WTC11 (cell line): Measurements from ENCODE around the gene RAP1GAP. TPM values are rescaled to one million over a fixed set of nuclear protein-coding genes. Genes with fewer than 3 reads are reported as not detected.

ENCODE experiments used
- ATAC-seq: fragments of 200-7000 bp; cut with Tn5 transposase; 2 replicates; pipeline ENCODE4 v1.10.0; 2021; ENCODE audit warnings: mild to moderate bottlenecking, moderate library complexity
- CTCF ChIA-PET: fragments of 300-600 bp; sonication (Branson Sonifier 250); formaldehyde crosslinking; loops from one replicate; lab custom pipeline; 2021; ENCODE audit warnings: antibody characterized with exemption; lab: Charles Lee
- POLR2A ChIA-PET: fragments of 350-600 bp; sonication (Branson Sonifier 250); formaldehyde crosslinking; loops from one replicate; lab custom pipeline; 2021; ENCODE audit warnings: antibody characterized with exemption; lab: Charles Lee
- DNase-seq: peaks from one replicate; pipeline ENCODE4 v3.0.0; 2021; ENCODE audit warnings: low spot score
- H3K27ac Mint-ChIP-seq: 2 replicates; pipeline ENCODE4 v1.8.0; 2021; ENCODE audit warnings: mixed read lengths
- H3K27me3 Mint-ChIP-seq: 2 replicates; pipeline ENCODE4 v1.8.0; 2021; ENCODE audit warnings: low read depth, mild to moderate bottlenecking, moderate library complexity, mixed read lengths
- H3K36me3 Mint-ChIP-seq: 2 replicates; pipeline ENCODE4 v1.8.0; 2021; ENCODE audit warnings: mixed read lengths
- H3K4me1 Mint-ChIP-seq: 2 replicates; pipeline ENCODE4 v1.8.0; 2022; ENCODE audit warnings: mixed read lengths
- H3K4me3 Mint-ChIP-seq: 2 replicates; pipeline ENCODE4 v1.8.0; 2021; ENCODE audit warnings: mild to moderate bottlenecking, moderate library complexity, mixed read lengths
- H3K9me3 Mint-ChIP-seq: 2 replicates; pipeline ENCODE4 v1.8.0; 2021; ENCODE audit warnings: mixed read lengths
- CREB1 ChIP-seq: sonication (generic); formaldehyde crosslinking; IDR thresholded peaks from 2 replicates; pipeline ENCODE4 v1.8.0; 2023; ENCODE audit warnings: mild to moderate bottlenecking, missing genetic modification reagents
- FOXP1 ChIP-seq: sonication (generic); formaldehyde crosslinking; IDR thresholded peaks from 2 replicates; pipeline ENCODE4 v1.8.0; 2022; ENCODE audit warnings: missing genetic modification reagents, mild to moderate bottlenecking, moderate library complexity, borderline replicate concordance
- GABPB1 ChIP-seq: sonication (generic); formaldehyde crosslinking; IDR thresholded peaks from 2 replicates; pipeline ENCODE4 v1.8.1; 2023; ENCODE audit warnings: mild to moderate bottlenecking, missing genetic modification reagents
- GRHL2 ChIP-seq: fragments of 250-450 bp; sonication (Bioruptor Pico); IDR thresholded peaks from 2 replicates; pipeline ENCODE4 v1.8.0; 2022; ENCODE audit warnings: mild to moderate bottlenecking, moderate library complexity; ENCODE audit not compliant: insufficient replicate concordance, severe bottlenecking
- JUN ChIP-seq: sonication (generic); formaldehyde crosslinking; IDR thresholded peaks from 2 replicates; pipeline ENCODE4 v1.8.0; 2023; ENCODE audit warnings: mild to moderate bottlenecking, missing genetic modification reagents
- MYBL2 ChIP-seq: sonication (generic); formaldehyde crosslinking; IDR thresholded peaks from 2 replicates; pipeline ENCODE4 v1.8.1; 2023; ENCODE audit warnings: mild to moderate bottlenecking, moderate library complexity, missing genetic modification reagents
- OVOL2 ChIP-seq: fragments of 250-450 bp; sonication (Bioruptor Pico); IDR thresholded peaks from 2 replicates; pipeline ENCODE4 v1.9.0; 2021; ENCODE audit warnings: mild to moderate bottlenecking, borderline replicate concordance
- PRDM15 ChIP-seq: sonication (generic); formaldehyde crosslinking; IDR thresholded peaks from 2 replicates; pipeline ENCODE4 v1.8.0; 2022; ENCODE audit warnings: missing genetic modification reagents
- TEAD1 ChIP-seq: sonication (generic); formaldehyde crosslinking; IDR thresholded peaks from 2 replicates; pipeline ENCODE4 v1.8.0; 2022; ENCODE audit warnings: mild to moderate bottlenecking, missing genetic modification reagents
- ZNF263 ChIP-seq: sonication (generic); formaldehyde crosslinking; IDR thresholded peaks from 2 replicates; pipeline ENCODE4 v1.8.1; 2022; ENCODE audit warnings: low read depth, mild to moderate bottlenecking, moderate library complexity, missing genetic modification reagents
- ZNF317 ChIP-seq: sonication (generic); formaldehyde crosslinking; IDR thresholded peaks from 2 replicates; pipeline ENCODE4 v1.8.1; 2023; ENCODE audit warnings: low read depth, mild to moderate bottlenecking, moderate library complexity, missing genetic modification reagents, borderline replicate concordance
- ZNF396 ChIP-seq: fragments of 250-450 bp; sonication (Bioruptor Pico); IDR thresholded peaks from 2 replicates; pipeline ENCODE4 v1.8.0; 2021; ENCODE audit warnings: mild to moderate bottlenecking, moderate library complexity, borderline replicate concordance
- ZNF416 ChIP-seq: fragments of 250-450 bp; sonication (Bioruptor Pico); IDR thresholded peaks from 2 replicates; pipeline ENCODE4 v1.9.0; 2021; ENCODE audit warnings: mild to moderate bottlenecking, inconsistent platforms
- ZNF425 ChIP-seq: fragments of 250-450 bp; sonication (Bioruptor Pico); conservative IDR thresholded peaks from 2 replicates; pipeline ENCODE4 v1.9.0; 2021; ENCODE audit warnings: mild to moderate bottlenecking
- ZNF671 ChIP-seq: fragments of 250-450 bp; sonication (Bioruptor Pico); IDR thresholded peaks from 2 replicates; pipeline ENCODE4 v1.8.0; 2021; ENCODE audit warnings: mild to moderate bottlenecking
- total RNA-seq: library from RNA; stranded (reverse); gene quantifications from 3 replicates; pipeline ENCODE4 v1.2.3, GENCODE V29; 2021
- TF ChIP-seq, protein P1 (sequence below): sonication (generic); formaldehyde crosslinking; conservative IDR thresholded peaks from 2 replicates; pipeline ENCODE4 v1.8.1; 2023; ENCODE audit warnings: mild to moderate bottlenecking, low read depth, missing genetic modification reagents, moderate library complexity
- TF ChIP-seq, protein P2 (sequence below): sonication (generic); formaldehyde crosslinking; IDR thresholded peaks from 2 replicates; pipeline ENCODE4 v1.8.1; 2023; ENCODE audit warnings: mild to moderate bottlenecking, missing genetic modification reagents
- TF ChIP-seq, protein P3 (sequence below): sonication (generic); formaldehyde crosslinking; IDR thresholded peaks from 2 replicates; pipeline ENCODE4 v1.8.1; 2023; ENCODE audit warnings: mild to moderate bottlenecking, missing genetic modification reagents, moderate library complexity

The RAP1GAP gene
- total RNA-seq, 1 experiment from 2014 or later, result 7.6 TPM

GRCh38 chr1:21626921-21627339, 42.2 kb downstream of the RAP1GAP start:
- ChIA-PET CTCF (interaction anchor here (1.1 kb wide), 1 partner anchor 258 kb away, joined by 3 read pairs; no protein-coding TSS in a partner anchor), POLR2A (interaction anchor here (1.2 kb wide), 1 partner anchor 398 kb away, joined by 4 read pairs; no protein-coding TSS in a partner anchor)
- Mint-ChIP-seq H3K27me3 (peaks cover 6% of the 10 kb centered on the region; the same call in 1 of the 2 replicates), H3K36me3 (no peaks in the 10 kb centered on the region), H3K4me1 (peaks cover 30% of the 10 kb centered on the region), H3K27ac (no peak overlapping the region), H3K4me3 (no peak overlapping the region), H3K9me3 (no peaks in the 10 kb centered on the region)
- ATAC-seq, result no peak
- TF ChIP-seq, protein P1, sequence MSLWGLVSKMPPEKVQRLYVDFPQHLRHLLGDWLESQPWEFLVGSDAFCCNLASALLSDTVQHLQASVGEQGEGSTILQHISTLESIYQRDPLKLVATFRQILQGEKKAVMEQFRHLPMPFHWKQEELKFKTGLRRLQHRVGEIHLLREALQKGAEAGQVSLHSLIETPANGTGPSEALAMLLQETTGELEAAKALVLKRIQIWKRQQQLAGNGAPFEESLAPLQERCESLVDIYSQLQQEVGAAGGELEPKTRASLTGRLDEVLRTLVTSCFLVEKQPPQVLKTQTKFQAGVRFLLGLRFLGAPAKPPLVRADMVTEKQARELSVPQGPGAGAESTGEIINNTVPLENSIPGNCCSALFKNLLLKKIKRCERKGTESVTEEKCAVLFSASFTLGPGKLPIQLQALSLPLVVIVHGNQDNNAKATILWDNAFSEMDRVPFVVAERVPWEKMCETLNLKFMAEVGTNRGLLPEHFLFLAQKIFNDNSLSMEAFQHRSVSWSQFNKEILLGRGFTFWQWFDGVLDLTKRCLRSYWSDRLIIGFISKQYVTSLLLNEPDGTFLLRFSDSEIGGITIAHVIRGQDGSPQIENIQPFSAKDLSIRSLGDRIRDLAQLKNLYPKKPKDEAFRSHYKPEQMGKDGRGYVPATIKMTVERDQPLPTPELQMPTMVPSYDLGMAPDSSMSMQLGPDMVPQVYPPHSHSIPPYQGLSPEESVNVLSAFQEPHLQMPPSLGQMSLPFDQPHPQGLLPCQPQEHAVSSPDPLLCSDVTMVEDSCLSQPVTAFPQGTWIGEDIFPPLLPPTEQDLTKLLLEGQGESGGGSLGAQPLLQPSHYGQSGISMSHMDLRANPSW, result no peak
- TF ChIP-seq, protein P2, sequence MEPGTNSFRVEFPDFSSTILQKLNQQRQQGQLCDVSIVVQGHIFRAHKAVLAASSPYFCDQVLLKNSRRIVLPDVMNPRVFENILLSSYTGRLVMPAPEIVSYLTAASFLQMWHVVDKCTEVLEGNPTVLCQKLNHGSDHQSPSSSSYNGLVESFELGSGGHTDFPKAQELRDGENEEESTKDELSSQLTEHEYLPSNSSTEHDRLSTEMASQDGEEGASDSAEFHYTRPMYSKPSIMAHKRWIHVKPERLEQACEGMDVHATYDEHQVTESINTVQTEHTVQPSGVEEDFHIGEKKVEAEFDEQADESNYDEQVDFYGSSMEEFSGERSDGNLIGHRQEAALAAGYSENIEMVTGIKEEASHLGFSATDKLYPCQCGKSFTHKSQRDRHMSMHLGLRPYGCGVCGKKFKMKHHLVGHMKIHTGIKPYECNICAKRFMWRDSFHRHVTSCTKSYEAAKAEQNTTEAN (CRISPR knock-in tag), result no peak
- TF ChIP-seq, protein P3, sequence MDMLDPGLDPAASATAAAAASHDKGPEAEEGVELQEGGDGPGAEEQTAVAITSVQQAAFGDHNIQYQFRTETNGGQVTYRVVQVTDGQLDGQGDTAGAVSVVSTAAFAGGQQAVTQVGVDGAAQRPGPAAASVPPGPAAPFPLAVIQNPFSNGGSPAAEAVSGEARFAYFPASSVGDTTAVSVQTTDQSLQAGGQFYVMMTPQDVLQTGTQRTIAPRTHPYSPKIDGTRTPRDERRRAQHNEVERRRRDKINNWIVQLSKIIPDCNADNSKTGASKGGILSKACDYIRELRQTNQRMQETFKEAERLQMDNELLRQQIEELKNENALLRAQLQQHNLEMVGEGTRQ (CRISPR knock-in tag), result no peak
- TF ChIP-seq GRHL2 (no peak), ZNF671 (CRISPR knock-in tag) (no peak), MYBL2 (CRISPR knock-in tag) (no peak), ZNF317 (no peak), ZNF396 (no peak), FOXP1 (no peak), PRDM15 (CRISPR knock-in tag) (no peak), CREB1 (CRISPR knock-in tag) (no peak), JUN (CRISPR knock-in tag) (no peak), ZNF263 (CRISPR knock-in tag) (no peak)
- DNase-seq, result no peak

GRCh38 chr1:21625390-21626190, 43.6 kb downstream of the RAP1GAP start:
- H3K9me3 Mint-ChIP-seq, result no peaks in the 10 kb centered on the region
- ChIA-PET CTCF (interaction anchor here (1.1 kb wide), 1 partner anchor 257 kb away, joined by 3 read pairs; no protein-coding TSS in a partner anchor), POLR2A (no interaction called here)
- peaks cover 21% of the 10 kb centered on the region for H3K4me1 Mint-ChIP-seq
- ATAC-seq, result no peak
- H3K27me3 Mint-ChIP-seq, result peaks cover 18% of the 10 kb centered on the region
- DNase-seq, result no peak
- no peak overlapping the region for H3K27ac Mint-ChIP-seq
- no peak overlapping the region for H3K4me3 Mint-ChIP-seq
- TF ChIP-seq ZNF416 (no peak), OVOL2 (CRISPR knock-in tag) (no peak), GRHL2 (no peak), GABPB1 (CRISPR knock-in tag) (no peak), ZNF263 (CRISPR knock-in tag) (no peak), ZNF425 (CRISPR knock-in tag) (no peak), TEAD1 (no peak)
- H3K36me3 Mint-ChIP-seq, result no peaks in the 10 kb centered on the region
